Suprapubic skin (tissue), 4 donors: ENCODE measurements around the gene PPP2R3A.

ENCODE experiments used
- CTCF ChIP-seq, 2 donors: fragments of 200-600 bp in 1 of 2; fragments of 450-650 bp in 1 of 2; sonication (generic) in 1 of 2; IDR thresholded peaks; one replicate each; pipeline ENCODE4 v1.5.1; 2016 to 2019; ENCODE audit warnings: antibody characterized with exemption in 2 of 2, mild to moderate bottlenecking in 1 of 2, moderate library complexity in 1 of 2
- EP300 ChIP-seq: sonication (generic); formaldehyde crosslinking; IDR thresholded peaks from one replicate; pipeline ENCODE4 v1.6.1; 2017; ENCODE audit warnings: antibody characterized with exemption
- POLR2A ChIP-seq, 2 donors: fragments of 450-650 bp; IDR thresholded peaks; one replicate each; pipeline ENCODE4 v1.6.1; 2017; ENCODE audit warnings: antibody characterized with exemption in 2 of 2, mild to moderate bottlenecking in 2 of 2, moderate library complexity in 2 of 2
- POLR2AphosphoS5 ChIP-seq, 3 donors: sonication (generic); formaldehyde crosslinking; IDR thresholded peaks; one replicate each; pipeline ENCODE4 v1.6.1; 2017; ENCODE audit warnings: antibody characterized with exemption in 3 of 3

- TF ChIP-seq CTCF (IDR thresholded peaks at IDR 0.05) (no peak), POLR2AphosphoS5 (IDR thresholded peaks at IDR 0.05) (no peak), POLR2A (IDR thresholded peaks at IDR 0.05) (no peak), EP300 (no peak)
Measured at GRCh38 chr3:136162322-136162721, 196.8 kb downstream of the PPP2R3A start.
